HepG2 (cell line): ENCODE measurements around the gene ACSS1. TPM values are rescaled to one million over a fixed set of nuclear protein-coding genes. Genes with fewer than 3 reads are reported as not detected.

ENCODE experiments used
- E2F1 ChIP-seq: sonication (generic); formaldehyde crosslinking; IDR thresholded peaks from 2 replicates; pipeline ENCODE4 v1.5.0; 2020; ENCODE audit warnings: missing genetic modification reagents
- FLYWCH1 ChIP-seq: sonication (generic); formaldehyde crosslinking; IDR thresholded peaks from 2 replicates; pipeline ENCODE4 v1.8.1; 2023; ENCODE audit warnings: mild to moderate bottlenecking, missing genetic modification reagents
- HNF4A ChIP-seq: sonication (generic); formaldehyde crosslinking; IDR thresholded peaks from 2 replicates; pipeline ENCODE4 v1.4.0; 2020; ENCODE audit warnings: missing genetic modification reagents
- HOXD1 ChIP-seq: sonication (generic); formaldehyde crosslinking; IDR thresholded peaks from 2 replicates; pipeline ENCODE4 v1.5.0; 2020; ENCODE audit warnings: missing genetic modification reagents
- NR3C1 ChIP-seq: sonication (generic); formaldehyde crosslinking; IDR thresholded peaks from 2 replicates; pipeline ENCODE4 v1.4.0; 2020; ENCODE audit warnings: missing genetic modification reagents
- SKI ChIP-seq: fragments of 450-650 bp; IDR thresholded peaks from one replicate; pipeline ENCODE4 v1.6.1; 2018; ENCODE audit warnings: mild to moderate bottlenecking; ENCODE audit not compliant: partially characterized antibody
- ZBTB21 ChIP-seq: sonication (generic); formaldehyde crosslinking; IDR thresholded peaks from 2 replicates; pipeline ENCODE4 v1.4.0; 2020; ENCODE audit warnings: missing genetic modification reagents
- ZBTB4 ChIP-seq: sonication (generic); formaldehyde crosslinking; IDR thresholded peaks from 2 replicates; pipeline ENCODE4 v1.4.0; 2020; ENCODE audit warnings: missing genetic modification reagents, mild to moderate bottlenecking, borderline replicate concordance
- ZBTB7B ChIP-seq: sonication (generic); formaldehyde crosslinking; IDR thresholded peaks from 2 replicates; pipeline ENCODE4 v1.4.0; 2020; ENCODE audit warnings: missing genetic modification reagents
- ZMYM3 ChIP-seq: sonication (generic); formaldehyde crosslinking; IDR thresholded peaks from 2 replicates; pipeline ENCODE4 v1.5.1; 2020; ENCODE audit warnings: mild to moderate bottlenecking, missing genetic modification reagents
- ZNF230 ChIP-seq: sonication (generic); formaldehyde crosslinking; IDR thresholded peaks from 2 replicates; pipeline ENCODE4 v1.4.0; 2020; ENCODE audit warnings: mild to moderate bottlenecking, missing genetic modification reagents
- ZNF282 ChIP-seq: fragments of 450-650 bp; IDR thresholded peaks from 2 replicates; pipeline ENCODE4 v1.6.1; 2018; ENCODE audit not compliant: partially characterized antibody
- ZNF331 ChIP-seq: sonication (generic); formaldehyde crosslinking; IDR thresholded peaks from 2 replicates; pipeline ENCODE4 v1.4.0; 2020; ENCODE audit warnings: missing genetic modification reagents
- ZNF512B ChIP-seq: sonication (generic); formaldehyde crosslinking; IDR thresholded peaks from 2 replicates; pipeline ENCODE4 v1.5.1; 2020; ENCODE audit warnings: missing genetic modification reagents, mild to moderate bottlenecking, borderline replicate concordance
- ZNF644 ChIP-seq: IDR thresholded peaks from 2 replicates; pipeline ENCODE4 v1.6.1; 2016; ENCODE audit warnings: low read depth
- ZNF879 ChIP-seq: sonication (generic); formaldehyde crosslinking; IDR thresholded peaks from 2 replicates; pipeline ENCODE4 v1.8.1; 2023; ENCODE audit warnings: missing genetic modification reagents
- polyA plus RNA-seq, 8 experiments: library from polyadenylated mRNA; depleted of rRNA in 3 of 8; stranded (reverse) in 7 of 8; unstranded in 1 of 8; fragments of >200 nt; fragmentation: Illumina TruSeq in 4 of 8; extraction: Trizol in 4 of 8; gene quantifications; 2 replicates each; pipeline versions ENCODE4 v1.2.1 to v1.2.3, GENCODE V29; 2011 to 2016; ENCODE audit warnings: low read depth in 4 of 8, missing spikeins in 1 of 8, mixed read lengths in 1 of 8; ENCODE audit not compliant: insufficient read depth in 1 of 8
- total RNA-seq, 5 experiments: library from RNA; depleted of rRNA; stranded (reverse); fragments of >200 nt; fragmentation: Illumina TruSeq; extraction: Trizol; gene quantifications; 2 replicates each; pipeline ENCODE4 v1.2.3, GENCODE V29; 2016; ENCODE audit warnings: low read depth in 1 of 5
- TF ChIP-seq, protein P1 (sequence below): sonication (generic); formaldehyde crosslinking; IDR thresholded peaks from 2 replicates; pipeline ENCODE4 v1.4.0; 2020; ENCODE audit warnings: mild to moderate bottlenecking, low read depth, missing genetic modification reagents
- TF ChIP-seq, protein P2 (sequence below): sonication (generic); formaldehyde crosslinking; IDR thresholded peaks from 2 replicates; pipeline ENCODE4 v1.4.0; 2020; ENCODE audit warnings: missing genetic modification reagents, borderline replicate concordance

Gene ACSS1
- total and polyA plus RNA-seq, 2 of the 13 experiments (the other 11 are each of a cell fraction or from before 2014, with no cell fraction given) = 15.2 to 41.6 TPM

GRCh38 chr20:25056690-25057233 is 1.2 kb downstream of the ACSS1 start (continued):
- TF ChIP-seq ZMYM3 (CRISPR knock-in tag) (no peak), SKI (no peak), HNF4A (CRISPR knock-in tag) (no peak), ZNF282 (no peak), ZBTB21 (CRISPR knock-in tag) (0 out of 2 replicates have a peak, but pooled peaks have one; percentile 8), ZBTB7B (CRISPR knock-in tag) (0 out of 2 replicates have a peak, but pooled peaks have one; percentile 31), E2F1 (CRISPR knock-in tag) (no peak), ZNF879 (0 out of 2 replicates have a peak, but pooled peaks have one; percentile 54), ZNF331 (CRISPR knock-in tag) (no peak), ZNF644 (no peak), NR3C1 (CRISPR knock-in tag) (no peak), HOXD1 (no peak), ZBTB4 (no peak), ZNF230 (CRISPR knock-in tag) (no peak), FLYWCH1 (CRISPR knock-in tag) (no peak), ZNF512B (CRISPR knock-in tag) (peak; percentile 68; the same call in 1 of the 2 replicates)
- TF ChIP-seq, protein P1, sequence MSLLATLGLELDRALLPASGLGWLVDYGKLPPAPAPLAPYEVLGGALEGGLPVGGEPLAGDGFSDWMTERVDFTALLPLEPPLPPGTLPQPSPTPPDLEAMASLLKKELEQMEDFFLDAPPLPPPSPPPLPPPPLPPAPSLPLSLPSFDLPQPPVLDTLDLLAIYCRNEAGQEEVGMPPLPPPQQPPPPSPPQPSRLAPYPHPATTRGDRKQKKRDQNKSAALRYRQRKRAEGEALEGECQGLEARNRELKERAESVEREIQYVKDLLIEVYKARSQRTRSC (CRISPR knock-in tag) = no peak
- TF ChIP-seq, protein P2, sequence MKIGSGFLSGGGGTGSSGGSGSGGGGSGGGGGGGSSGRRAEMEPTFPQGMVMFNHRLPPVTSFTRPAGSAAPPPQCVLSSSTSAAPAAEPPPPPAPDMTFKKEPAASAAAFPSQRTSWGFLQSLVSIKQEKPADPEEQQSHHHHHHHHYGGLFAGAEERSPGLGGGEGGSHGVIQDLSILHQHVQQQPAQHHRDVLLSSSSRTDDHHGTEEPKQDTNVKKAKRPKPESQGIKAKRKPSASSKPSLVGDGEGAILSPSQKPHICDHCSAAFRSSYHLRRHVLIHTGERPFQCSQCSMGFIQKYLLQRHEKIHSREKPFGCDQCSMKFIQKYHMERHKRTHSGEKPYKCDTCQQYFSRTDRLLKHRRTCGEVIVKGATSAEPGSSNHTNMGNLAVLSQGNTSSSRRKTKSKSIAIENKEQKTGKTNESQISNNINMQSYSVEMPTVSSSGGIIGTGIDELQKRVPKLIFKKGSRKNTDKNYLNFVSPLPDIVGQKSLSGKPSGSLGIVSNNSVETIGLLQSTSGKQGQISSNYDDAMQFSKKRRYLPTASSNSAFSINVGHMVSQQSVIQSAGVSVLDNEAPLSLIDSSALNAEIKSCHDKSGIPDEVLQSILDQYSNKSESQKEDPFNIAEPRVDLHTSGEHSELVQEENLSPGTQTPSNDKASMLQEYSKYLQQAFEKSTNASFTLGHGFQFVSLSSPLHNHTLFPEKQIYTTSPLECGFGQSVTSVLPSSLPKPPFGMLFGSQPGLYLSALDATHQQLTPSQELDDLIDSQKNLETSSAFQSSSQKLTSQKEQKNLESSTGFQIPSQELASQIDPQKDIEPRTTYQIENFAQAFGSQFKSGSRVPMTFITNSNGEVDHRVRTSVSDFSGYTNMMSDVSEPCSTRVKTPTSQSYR (CRISPR knock-in tag) = 0 out of 2 replicates have a peak, but pooled peaks have one; percentile 3
